Ovary (tissue), 9 donors: ENCODE results near the gene RGP1. TPM values are rescaled to one million over a fixed set of nuclear protein-coding genes. Genes with fewer than 3 reads are reported as not detected.

Experiments used
- DNase-seq, 5 donors: peaks; one replicate each; pipeline ENCODE4 v3.0.0-alpha.2; 2019 to 2020
- H3K27ac ChIP-seq, 2 donors: fragments of 200-600 bp; one replicate each; pipeline versions ENCODE4 v1.5.1 to v1.8.0; 2019 to 2022
- H3K27me3 ChIP-seq: fragments of 200-600 bp; one replicate; pipeline ENCODE4 v1.8.0; 2022
- H3K36me3 ChIP-seq: fragments of 200-600 bp; sonication (generic); one replicate; pipeline ENCODE4 v1.5.1; 2019
- H3K4me1 ChIP-seq: one replicate; pipeline ENCODE4 v1.8.1; 2013; ENCODE audit warnings: mild to moderate bottlenecking, moderate library complexity; ENCODE audit not compliant: insufficient read depth
- H3K4me3 ChIP-seq: fragments of 200-600 bp; sonication (generic); one replicate; pipeline ENCODE4 v1.5.1; 2017
- H3K9me3 ChIP-seq, 2 donors: fragments of 200-600 bp in 1 of 2; sonication (generic) in 1 of 2; one replicate each; pipeline versions ENCODE4 v1.5.1 to v1.8.1; 2013 to 2019; ENCODE audit warnings: mild to moderate bottlenecking in 1 of 2, moderate library complexity in 1 of 2
- EP300 ChIP-seq: sonication (generic); formaldehyde crosslinking; IDR thresholded peaks from one replicate; pipeline ENCODE4 v1.6.1; 2017; ENCODE audit warnings: antibody characterized with exemption
- POLR2A ChIP-seq: fragments of 450-650 bp; IDR thresholded peaks from one replicate; pipeline ENCODE4 v1.6.1; 2017; ENCODE audit warnings: antibody characterized with exemption, mild to moderate bottlenecking, moderate library complexity
- WGBS, 3 donors: extraction: QIAGEN DNeasy Blood & Tissue Kit in 1 of 3; methylation state at CpG; one replicate each; pipeline versions ENCODE4 v1.1.5 to v1.1.7; 2013 to 2017; 5-methylcytosine and 5-hydroxymethylcytosine counted together
- intact Hi-C, 4 donors: fragments of 100-400 bp; cut with DNase I; formaldehyde crosslinking; loops; one replicate each; pipeline versions ENCODE4 v1.11.0 to v1.15.1; 2022 to 2023
- polyA plus RNA-seq, 2 donors: library from polyadenylated mRNA; stranded (reverse); fragments of 200-250 nt in 1 of 2; fragments of 350-450 nt in 1 of 2; fragmentation: Illumina TruSeq in 1 of 2; extraction: RNeasy Lipid Tissue Mini Kit (QIAGEN cat#74804) in 1 of 2; gene quantifications; one replicate each; pipeline ENCODE4 v1.2.3, GENCODE V29; 2013 to 2014
- total RNA-seq, 7 donors: library from RNA; depleted of rRNA in 2 of 7; stranded (reverse); fragments of >200 nt in 2 of 7; fragmentation: NEBNext Ultra II Directional in 3 of 7; extraction: Animal tissue kit (Norgen Biotek cat#: 25700) in 3 of 7; gene quantifications; one replicate each; pipeline versions ENCODE4 v1.1.0 to v1.2.4, GENCODE V29; 2016 to 2023
- TF ChIP-seq, protein P1 (sequence below), 3 donors: fragments of 450-650 bp in 2 of 3; fragments of 200-600 bp in 1 of 3; IDR thresholded peaks; one replicate each; pipeline versions ENCODE4 v1.5.1 to v1.8.0; 2016 to 2022; ENCODE audit warnings: antibody characterized with exemption in 3 of 3, mild to moderate bottlenecking in 1 of 3
- donor health status: DM: no; HTN: no; CAD: no; lungs with moderate emphysema.
- donor health status: DM: no; HTN: no; CAD: no.
- donor health status: Bipolar disorder and iron deficiency.
- donor health status: DM: yes; HTN: yes; CAD: no.
- donor health status: DM: no; HTN: no; CAD: no.
- donor health status: DM: yes; HTN: yes; CAD: no.

Gene RGP1
- total and polyA plus RNA-seq, 9 donors: 9.4 to 32.3 (median 25.0) TPM

DNA sequence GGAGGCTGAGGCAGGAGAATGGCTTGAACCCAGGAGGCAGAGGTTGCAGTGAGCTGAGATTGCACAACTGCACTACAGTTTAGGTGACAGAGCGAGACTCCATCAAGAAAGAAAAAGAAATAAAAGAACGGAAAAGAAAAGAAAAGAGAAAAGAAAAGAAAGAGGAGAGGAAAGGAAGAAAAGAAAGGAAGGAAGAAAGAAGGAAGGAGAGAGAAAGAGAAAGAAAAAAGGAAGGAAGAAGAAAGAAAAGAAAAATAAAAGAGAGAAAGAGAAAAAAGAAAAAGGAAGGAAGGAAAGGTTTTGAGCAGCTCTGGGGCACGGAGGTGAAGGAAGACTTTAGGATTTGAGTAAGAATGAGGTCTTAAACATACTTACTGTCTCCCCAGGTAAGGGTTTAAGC is 35.5 kb upstream of the RGP1 start:
- 87 to 93% (median 90%) methylated on average over 3 of the region's 3 CpGs for WGBS, 3 donors
- H3K9me3 ChIP-seq: no peaks in the 10 kb centered on the region
- no peaks in the 10 kb centered on the region for H3K27me3 ChIP-seq
- TF ChIP-seq, protein P1, sequence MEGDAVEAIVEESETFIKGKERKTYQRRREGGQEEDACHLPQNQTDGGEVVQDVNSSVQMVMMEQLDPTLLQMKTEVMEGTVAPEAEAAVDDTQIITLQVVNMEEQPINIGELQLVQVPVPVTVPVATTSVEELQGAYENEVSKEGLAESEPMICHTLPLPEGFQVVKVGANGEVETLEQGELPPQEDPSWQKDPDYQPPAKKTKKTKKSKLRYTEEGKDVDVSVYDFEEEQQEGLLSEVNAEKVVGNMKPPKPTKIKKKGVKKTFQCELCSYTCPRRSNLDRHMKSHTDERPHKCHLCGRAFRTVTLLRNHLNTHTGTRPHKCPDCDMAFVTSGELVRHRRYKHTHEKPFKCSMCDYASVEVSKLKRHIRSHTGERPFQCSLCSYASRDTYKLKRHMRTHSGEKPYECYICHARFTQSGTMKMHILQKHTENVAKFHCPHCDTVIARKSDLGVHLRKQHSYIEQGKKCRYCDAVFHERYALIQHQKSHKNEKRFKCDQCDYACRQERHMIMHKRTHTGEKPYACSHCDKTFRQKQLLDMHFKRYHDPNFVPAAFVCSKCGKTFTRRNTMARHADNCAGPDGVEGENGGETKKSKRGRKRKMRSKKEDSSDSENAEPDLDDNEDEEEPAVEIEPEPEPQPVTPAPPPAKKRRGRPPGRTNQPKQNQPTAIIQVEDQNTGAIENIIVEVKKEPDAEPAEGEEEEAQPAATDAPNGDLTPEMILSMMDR (IDR thresholded peaks at IDR 0.05): no peak
- TF ChIP-seq POLR2A (no peak), EP300 (no peak)
- H3K4me1 ChIP-seq: no peaks in the 10 kb centered on the region
- H3K4me3 ChIP-seq: no peak overlapping the region
- intact Hi-C loops: no loop called here
- DNase-seq: no peak
- no peak overlapping the region for H3K27ac ChIP-seq
- H3K36me3 ChIP-seq: no peaks in the 10 kb centered on the region

- intact Hi-C loops: no loop called here
- Histone ChIP-seq H3K4me3 (no peak overlapping the region), H3K4me1 (no peaks in the 10 kb centered on the region), H3K36me3 (no peaks in the 10 kb centered on the region), H3K27ac (no peak overlapping the region), H3K27me3 (no peaks in the 10 kb centered on the region), H3K9me3 (no peaks in the 10 kb centered on the region)
- no peak for DNase-seq
- WGBS, 3 donors: 91 to 93% (median 92%) methylated on average over 6 of the region's 6 CpGs
- TF ChIP-seq POLR2A (no peak), EP300 (no peak)
- TF ChIP-seq, protein P1 (IDR thresholded peaks at IDR 0.05): no peak
These were observed 35.0 kb upstream of the RGP1 start for GRCh38 chr9:35714123-35714522.

DNA sequence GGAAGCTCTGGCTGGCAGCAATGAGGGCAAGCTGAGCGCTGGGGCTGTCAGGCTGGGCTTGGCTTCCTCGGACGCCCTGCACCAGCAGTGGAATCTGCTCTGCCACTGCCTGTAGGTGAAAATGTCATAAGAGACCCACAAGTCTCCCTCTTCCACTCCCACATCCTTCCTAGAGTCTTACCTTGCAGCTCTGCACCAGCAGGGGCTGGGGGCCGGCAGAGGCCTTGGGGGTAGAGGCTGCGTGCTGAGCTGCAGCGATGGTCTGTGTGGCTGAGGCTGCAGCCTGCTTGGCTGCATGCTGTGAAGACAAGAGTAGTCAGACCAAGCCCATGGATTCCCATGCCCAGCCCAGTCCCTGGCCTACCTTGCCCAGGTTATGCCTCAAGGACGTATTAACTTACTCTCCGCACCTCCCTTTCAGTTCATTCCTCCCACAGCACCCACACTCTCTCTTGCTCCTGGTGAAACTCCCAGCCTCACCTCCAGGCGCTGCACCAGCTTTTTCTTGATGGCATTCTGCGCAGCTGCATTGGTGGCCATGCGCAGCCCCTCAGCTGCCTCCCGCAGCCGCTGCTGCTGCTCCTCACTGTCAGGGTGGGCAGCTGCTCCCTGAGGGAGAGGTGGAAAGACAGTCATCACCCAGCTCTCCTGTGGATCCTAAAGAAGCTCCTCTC is 34.4 kb upstream of the RGP1 start:
- no peak for DNase-seq
- Histone ChIP-seq H3K4me3 (no peak overlapping the region), H3K27me3 (no peaks in the 10 kb centered on the region), H3K4me1 (no peaks in the 10 kb centered on the region), H3K9me3 (no peaks in the 10 kb centered on the region), H3K27ac (no peak overlapping the region), H3K36me3 (no peaks in the 10 kb centered on the region)
- intact Hi-C loops: no loop called here
- TF ChIP-seq EP300 (no peak), POLR2A (no peak)
- TF ChIP-seq, protein P1 (IDR thresholded peaks at IDR 0.05): no peak
- 89 to 94% (median 92%) methylated on average over 13 of the region's 13 CpGs for WGBS, 3 donors

DNA sequence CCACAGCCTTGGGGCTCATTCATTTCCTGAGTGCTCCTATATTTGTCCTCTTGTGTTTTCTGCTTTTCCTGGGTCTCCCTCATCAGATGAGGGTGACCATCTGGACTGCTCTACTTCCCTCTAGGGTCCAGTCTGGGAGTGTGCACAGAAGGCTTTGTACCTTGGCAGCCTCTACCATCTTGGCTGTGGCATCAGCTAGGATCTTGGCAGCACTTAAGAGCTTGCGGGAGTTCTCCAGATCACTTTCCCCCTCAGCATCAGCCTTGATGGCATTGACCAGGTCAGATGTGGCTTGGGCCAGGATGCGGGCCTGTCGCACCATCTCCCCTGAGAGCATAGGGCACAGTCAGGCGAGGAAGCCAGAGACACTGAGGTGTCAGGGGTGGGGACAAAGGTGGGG is 32.9 kb upstream of the RGP1 start:
- no peak overlapping the region for H3K27ac ChIP-seq
- 83 to 90% (median 89%) methylated on average over 4 of the region's 4 CpGs for WGBS, 3 donors

More for the DNA sequence above, 32.9 kb upstream of the RGP1 start:
- Histone ChIP-seq H3K9me3 (no peaks in the 10 kb centered on the region), H3K4me3 (no peak overlapping the region), H3K27me3 (no peaks in the 10 kb centered on the region), H3K4me1 (no peaks in the 10 kb centered on the region), H3K36me3 (no peaks in the 10 kb centered on the region)
- TF ChIP-seq EP300 (no peak), POLR2A (no peak)
- TF ChIP-seq, protein P1 (IDR thresholded peaks at IDR 0.05): no peak
- intact Hi-C loops: no loop called here
- DNase-seq: no peak
